Body of pancreas (tissue), 4 donors: ENCODE data around the gene TNFSF8. TPM values are rescaled to one million over a fixed set of nuclear protein-coding genes. Genes with fewer than 3 reads are reported as not detected.

Experiments
- ATAC-seq: fragments of 150-250 bp; one replicate; pipeline ENCODE4 v1.9.1; 2016
- DNase-seq, 4 donors: peaks; one replicate each; pipeline ENCODE4 v3.0.0-alpha.2; 2019
- H3K27ac ChIP-seq, 4 donors: fragments of 200-600 bp; sonication (generic); 1 replicate in 3 of 4; 2 replicates in 1 of 4; pipeline versions ENCODE4 v1.5.1 to v1.6.1; 2016 to 2019; ENCODE audit warnings: mild to moderate bottlenecking in 1 of 4, mixed read lengths in 1 of 4, moderate library complexity in 1 of 4
- H3K27me3 ChIP-seq, 2 donors: fragments of 200-600 bp; sonication (generic); one replicate each; pipeline ENCODE4 v1.6.0; 2016; ENCODE audit warnings: mild to moderate bottlenecking in 1 of 2
- H3K36me3 ChIP-seq, 2 donors: fragments of 200-600 bp; sonication (generic); replicated peaks in 1 of 2; 2 replicates each; pipeline ENCODE4 v1.5.1; 2016; ENCODE audit warnings: low read depth in 2 of 2; ENCODE audit not compliant: insufficient read depth in 1 of 2
- H3K4me1 ChIP-seq: fragments of 200-600 bp; sonication (generic); one replicate; pipeline ENCODE4 v1.6.0; 2016
- H3K4me3 ChIP-seq, 2 donors: fragments of 200-600 bp; sonication (generic); 1 replicate in 1 of 2; 2 replicates in 1 of 2; pipeline ENCODE4 v1.5.1; 2016 to 2019
- H3K9me3 ChIP-seq, 3 donors: fragments of 200-600 bp; sonication (generic); 1 replicate in 2 of 3; 2 replicates in 1 of 3; pipeline ENCODE4 v1.5.1; 2016
- CTCF ChIP-seq, 7 experiments: fragments of 450-650 bp in 4 of 7; fragments of 200-600 bp in 3 of 7; sonication (generic) in 3 of 7; IDR thresholded peaks; one replicate each; pipeline ENCODE4 v1.5.1; 2016 to 2019; ENCODE audit warnings: antibody characterized with exemption in 7 of 7
- POLR2A ChIP-seq, 3 donors: fragments of 450-650 bp; IDR thresholded peaks; one replicate each; pipeline ENCODE4 v1.6.1; 2016; ENCODE audit warnings: antibody characterized with exemption in 3 of 3, mild to moderate bottlenecking in 2 of 3
- WGBS, 2 donors: methylation state at CpG; one replicate each; pipeline ENCODE4 v1.1.5; 2017; 5-methylcytosine and 5-hydroxymethylcytosine counted together
- intact Hi-C: fragments of 100-400 bp; cut with DNase I; formaldehyde crosslinking; loops from one replicate; pipeline ENCODE4 v1.15.1; 2023
- total RNA-seq, 2 donors: library from RNA; depleted of rRNA; stranded (reverse); fragments of >200 nt; gene quantifications; one replicate each; pipeline ENCODE4 v1.1.0, GENCODE V29; 2016

Gene TNFSF8
- total RNA-seq, 2 donors from 2014 or later: 1.0 TPM; not detected in 1

- Histone ChIP-seq H3K4me1 (no peaks in the 10 kb centered on the region), H3K27ac (no peak overlapping the region), H3K27me3 (no peaks in the 10 kb centered on the region), H3K36me3 (no peaks in the 10 kb centered on the region), H3K9me3 (no peaks in the 10 kb centered on the region), H3K4me3 (no peak overlapping the region)
- 54 to 57% methylated on average over 3 of the region's 3 CpGs for WGBS, 2 donors
- ATAC-seq (no peak), DNase-seq (no peak)
- intact Hi-C loops: no loop called here
- TF ChIP-seq CTCF (IDR thresholded peaks at IDR 0.05) (no peak), POLR2A (IDR thresholded peaks at IDR 0.05) (no peak)
Measured at GRCh38 chr9:114869845-114870244, 60.5 kb downstream of the TNFSF8 start.

GRCh38 chr9:114869378-114869777 lies 61.0 kb downstream of the TNFSF8 start:
- intact Hi-C loops: no loop called here
- Histone ChIP-seq H3K4me3 (no peak overlapping the region), H3K4me1 (no peaks in the 10 kb centered on the region), H3K27me3 (no peaks in the 10 kb centered on the region), H3K36me3 (no peaks in the 10 kb centered on the region), H3K9me3 (no peaks in the 10 kb centered on the region), H3K27ac (no peak overlapping the region)
- TF ChIP-seq POLR2A (IDR thresholded peaks at IDR 0.05): no peak
- TF ChIP-seq CTCF (IDR thresholded peaks at IDR 0.05): no peak
- no peak for DNase-seq
- 67 to 78% methylated on average over 2 to 5 of the region's 5 CpGs for WGBS, 2 donors
- no peak for ATAC-seq

- 74 to 82% methylated on average over 5 of the region's 5 CpGs for WGBS, 2 donors
- H3K4me3 ChIP-seq: no peak overlapping the region
- H3K36me3 ChIP-seq: no peaks in the 10 kb centered on the region
- no peak for ATAC-seq
- intact Hi-C loops: no loop called here
- TF ChIP-seq POLR2A (IDR thresholded peaks at IDR 0.05): no peak
- no peak overlapping the region for H3K27ac ChIP-seq
- H3K9me3 ChIP-seq: no peaks in the 10 kb centered on the region
- DNase-seq: no peak
- no peaks in the 10 kb centered on the region for H3K4me1 ChIP-seq
- H3K27me3 ChIP-seq: no peaks in the 10 kb centered on the region
Measured at GRCh38 chr9:114867327-114867726, 63.1 kb downstream of the TNFSF8 start.

GRCh38 chr9:114864471-114864870 lies 65.9 kb downstream of the TNFSF8 start:
- H3K4me1 ChIP-seq: no peaks in the 10 kb centered on the region
- no peak for TF ChIP-seq CTCF (IDR thresholded peaks at IDR 0.05)
- no peak for TF ChIP-seq POLR2A (IDR thresholded peaks at IDR 0.05)
- intact Hi-C loops: no loop called here
- H3K36me3 ChIP-seq: no peaks in the 10 kb centered on the region
- no peak overlapping the region for H3K27ac ChIP-seq
- DNase-seq (peak in 1 of 4 donors; percentile 6), ATAC-seq (no peak)
- WGBS, 2 donors: 83 to 90% methylated on average over 1 of the region's 1 CpG
- H3K27me3 ChIP-seq: no peaks in the 10 kb centered on the region
- H3K9me3 ChIP-seq: no peaks in the 10 kb centered on the region
- H3K4me3 ChIP-seq: no peak overlapping the region

GRCh38 chr9:114861922-114862605 lies 68.3 kb downstream of the TNFSF8 start:
- no peaks in the 10 kb centered on the region for H3K36me3 ChIP-seq
- no peaks in the 10 kb centered on the region for H3K27me3 ChIP-seq
- WGBS, 2 donors: 74 to 75% methylated on average over 11 of the region's 11 CpGs
- ATAC-seq (no peak), DNase-seq (no peak)
- no peaks in the 10 kb centered on the region for H3K9me3 ChIP-seq
- H3K4me1 ChIP-seq: no peaks in the 10 kb centered on the region
- no peak overlapping the region for H3K27ac ChIP-seq
- TF ChIP-seq CTCF (IDR thresholded peaks at IDR 0.05) (no peak), POLR2A (IDR thresholded peaks at IDR 0.05) (no peak)
- intact Hi-C loops: no loop called here
- no peak overlapping the region for H3K4me3 ChIP-seq
